HG03558 (cell line): ENCODE results near the gene MRM2.

ENCODE experiments used
- ATAC-seq: cut with Tn5 transposase; IDR thresholded peaks from one replicate; pipeline ENCODE4 v1.9.1; 2021; ENCODE audit warnings: moderate number of reproducible peaks; ENCODE audit not compliant: unreplicated experiment; ENCODE audit errors: extremely low read depth

Gene MRM2

GRCh38 chr7:2225830-2226229, 16.2 kb downstream of the MRM2 start:
- no peak for ATAC-seq

- no peak for ATAC-seq
Measured at GRCh38 chr7:2225336-2225735, 16.7 kb downstream of the MRM2 start.

GRCh38 chr7:2224934-2225333, 17.1 kb downstream of the MRM2 start:
- ATAC-seq: no peak

- no peak for ATAC-seq
Measured at GRCh38 chr7:2224491-2224928, 17.5 kb downstream of the MRM2 start.

- no peak for ATAC-seq
Measured at GRCh38 chr7:2223321-2223720, 18.7 kb downstream of the MRM2 start.

GRCh38 chr7:2222516-2222915, 19.5 kb downstream of the MRM2 start:
- no peak for ATAC-seq

GRCh38 chr7:2220954-2221353, 21.1 kb downstream of the MRM2 start:
- no peak for ATAC-seq

GRCh38 chr7:2220506-2220905, 21.5 kb downstream of the MRM2 start:
- no peak for ATAC-seq

GRCh38 chr7:2220030-2220429, 22.0 kb downstream of the MRM2 start:
- ATAC-seq: no peak

GRCh38 chr7:2219606-2220005, 22.4 kb downstream of the MRM2 start:
- no peak for ATAC-seq

GRCh38 chr7:2219136-2219535, 22.9 kb downstream of the MRM2 start:
- ATAC-seq: no peak

GRCh38 chr7:2218444-2218785, 23.6 kb downstream of the MRM2 start:
- ATAC-seq: no peak

- no peak for ATAC-seq
Measured at GRCh38 chr7:2217716-2218443, 24.1 kb downstream of the MRM2 start.

GRCh38 chr7:2217206-2217605, 24.8 kb downstream of the MRM2 start:
- no peak for ATAC-seq

GRCh38 chr7:2215851-2216250, 26.2 kb downstream of the MRM2 start:
- no peak for ATAC-seq

- no peak for ATAC-seq
Measured at GRCh38 chr7:2214636-2215035, 27.4 kb downstream of the MRM2 start.

GRCh38 chr7:2213551-2214215, 28.3 kb downstream of the MRM2 start:
- ATAC-seq: no peak

- ATAC-seq: no peak
Measured at GRCh38 chr7:2212906-2213305, 29.1 kb downstream of the MRM2 start.

GRCh38 chr7:2211926-2212325, 30.1 kb downstream of the MRM2 start:
- ATAC-seq: no peak

- ATAC-seq: no peak
Measured at GRCh38 chr7:2211259-2211880, 30.6 kb downstream of the MRM2 start.

GRCh38 chr7:2210551-2211258, 31.3 kb downstream of the MRM2 start:
- no peak for ATAC-seq
